BE2C (cell line): ENCODE results near the gene PLEK2.

Experiments
- DNase-seq: peaks from one replicate; pipeline ENCODE4 v3.0.0-alpha.2; 2020
- H3K27me3 ChIP-seq: fragments of 250-450 bp; sonication (Bioruptor Pico); 2 replicates; pipeline ENCODE4 v1.5.1; 2020; ENCODE audit warnings: mild to moderate bottlenecking
- H3K36me3 ChIP-seq: fragments of 250-450 bp; sonication (Bioruptor Pico); 2 replicates; pipeline ENCODE4 v1.5.1; 2020; ENCODE audit warnings: mild to moderate bottlenecking
- H3K4me1 ChIP-seq: fragments of 250-450 bp; sonication (Bioruptor Pico); 2 replicates; pipeline ENCODE4 v1.5.1; 2020
- H3K4me3 ChIP-seq: 2 replicates; pipeline ENCODE4 v1.5.1; 2011; ENCODE audit warnings: low read depth, low read length
- H3K9me3 ChIP-seq: fragments of 250-450 bp; sonication (Bioruptor Pico); 2 replicates; pipeline ENCODE4 v1.5.1; 2020
- TF ChIP-seq, protein P1 (sequence below): IDR thresholded peaks from 2 replicates; pipeline ENCODE4 v1.5.1; 2012; ENCODE audit warnings: mild to moderate bottlenecking, low read depth, low read length

The PLEK2 gene

GRCh38 chr14:67385120-67385519, 26.8 kb downstream of the PLEK2 start:
- H3K4me1 ChIP-seq: no peaks in the 10 kb centered on the region
- H3K4me3 ChIP-seq: no peak overlapping the region
- peaks cover 54% of the 10 kb centered on the region for H3K36me3 ChIP-seq
- no peaks in the 10 kb centered on the region for H3K27me3 ChIP-seq
- TF ChIP-seq, protein P1, sequence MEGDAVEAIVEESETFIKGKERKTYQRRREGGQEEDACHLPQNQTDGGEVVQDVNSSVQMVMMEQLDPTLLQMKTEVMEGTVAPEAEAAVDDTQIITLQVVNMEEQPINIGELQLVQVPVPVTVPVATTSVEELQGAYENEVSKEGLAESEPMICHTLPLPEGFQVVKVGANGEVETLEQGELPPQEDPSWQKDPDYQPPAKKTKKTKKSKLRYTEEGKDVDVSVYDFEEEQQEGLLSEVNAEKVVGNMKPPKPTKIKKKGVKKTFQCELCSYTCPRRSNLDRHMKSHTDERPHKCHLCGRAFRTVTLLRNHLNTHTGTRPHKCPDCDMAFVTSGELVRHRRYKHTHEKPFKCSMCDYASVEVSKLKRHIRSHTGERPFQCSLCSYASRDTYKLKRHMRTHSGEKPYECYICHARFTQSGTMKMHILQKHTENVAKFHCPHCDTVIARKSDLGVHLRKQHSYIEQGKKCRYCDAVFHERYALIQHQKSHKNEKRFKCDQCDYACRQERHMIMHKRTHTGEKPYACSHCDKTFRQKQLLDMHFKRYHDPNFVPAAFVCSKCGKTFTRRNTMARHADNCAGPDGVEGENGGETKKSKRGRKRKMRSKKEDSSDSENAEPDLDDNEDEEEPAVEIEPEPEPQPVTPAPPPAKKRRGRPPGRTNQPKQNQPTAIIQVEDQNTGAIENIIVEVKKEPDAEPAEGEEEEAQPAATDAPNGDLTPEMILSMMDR: no peak
- no peaks in the 10 kb centered on the region for H3K9me3 ChIP-seq
- no peak for DNase-seq

DNA sequence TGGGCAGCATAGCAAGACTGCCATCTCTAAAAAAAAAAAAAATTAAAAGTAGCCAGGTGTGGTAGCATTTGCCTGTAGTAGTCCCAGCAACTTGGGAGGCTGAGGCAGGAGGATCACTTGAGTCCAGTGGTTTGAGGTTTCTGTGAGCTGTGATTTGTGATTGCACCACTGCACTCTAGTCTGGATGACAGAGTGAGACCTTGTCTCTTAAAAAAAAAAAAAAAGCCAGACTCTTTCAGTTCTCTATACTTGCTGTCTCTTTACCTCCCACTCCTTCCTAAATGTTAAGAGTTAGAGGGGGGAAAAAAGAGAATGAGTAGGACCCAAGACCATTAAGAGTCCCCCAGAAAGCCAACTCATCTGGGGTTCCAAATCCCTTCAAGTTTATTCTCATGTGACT, 34.0 kb downstream of the PLEK2 start:
- Histone ChIP-seq H3K9me3 (no peaks in the 10 kb centered on the region), H3K27me3 (no peaks in the 10 kb centered on the region), H3K36me3 (peaks cover 84% of the 10 kb centered on the region), H3K4me1 (no peaks in the 10 kb centered on the region), H3K4me3 (no peak overlapping the region)
- DNase-seq: no peak
- TF ChIP-seq, protein P1: no peak

DNA sequence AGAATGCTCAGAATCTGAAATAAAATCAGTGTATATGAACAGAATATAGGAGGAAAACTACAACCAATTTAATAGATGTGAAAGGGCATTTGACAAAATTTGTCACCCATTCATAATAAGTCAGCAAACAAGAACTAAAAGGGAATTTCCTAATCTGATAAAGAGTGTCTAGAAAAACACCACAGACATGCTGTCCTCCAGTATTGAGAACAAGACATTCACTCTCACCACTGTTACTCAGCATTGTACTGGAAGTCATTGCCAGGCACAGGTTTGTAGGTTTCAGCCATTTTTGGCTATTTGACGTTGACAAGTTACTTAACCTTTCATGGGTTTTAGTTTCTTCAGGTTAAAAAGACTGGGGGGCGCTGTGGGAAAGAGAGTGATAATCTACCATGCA, 38.6 kb downstream of the PLEK2 start:
- no peak for DNase-seq
- TF ChIP-seq, protein P1: no peak
- Histone ChIP-seq H3K9me3 (no peaks in the 10 kb centered on the region), H3K4me1 (no peaks in the 10 kb centered on the region), H3K36me3 (peaks cover 94% of the 10 kb centered on the region), H3K4me3 (no peak overlapping the region), H3K27me3 (no peaks in the 10 kb centered on the region)

DNA sequence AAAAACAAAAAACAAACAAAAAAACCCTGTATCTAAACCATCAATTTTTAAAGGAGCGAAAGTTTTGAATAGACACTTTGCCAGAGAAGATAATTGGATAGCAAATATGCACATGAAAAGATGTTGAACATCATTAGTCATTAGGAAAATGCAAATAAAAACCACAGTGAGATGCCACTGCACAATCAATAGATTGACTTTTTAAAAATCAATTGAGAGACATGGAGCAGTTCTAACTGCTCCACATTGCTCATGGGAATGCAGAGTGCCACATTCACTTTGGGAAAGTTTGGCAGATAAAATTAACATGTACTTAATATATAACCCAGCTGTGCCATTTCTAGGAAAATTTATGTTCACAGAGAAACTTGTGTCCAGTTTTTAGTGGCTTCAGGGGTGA, 39.1 kb downstream of the PLEK2 start:
- DNase-seq: no peak

DNA sequence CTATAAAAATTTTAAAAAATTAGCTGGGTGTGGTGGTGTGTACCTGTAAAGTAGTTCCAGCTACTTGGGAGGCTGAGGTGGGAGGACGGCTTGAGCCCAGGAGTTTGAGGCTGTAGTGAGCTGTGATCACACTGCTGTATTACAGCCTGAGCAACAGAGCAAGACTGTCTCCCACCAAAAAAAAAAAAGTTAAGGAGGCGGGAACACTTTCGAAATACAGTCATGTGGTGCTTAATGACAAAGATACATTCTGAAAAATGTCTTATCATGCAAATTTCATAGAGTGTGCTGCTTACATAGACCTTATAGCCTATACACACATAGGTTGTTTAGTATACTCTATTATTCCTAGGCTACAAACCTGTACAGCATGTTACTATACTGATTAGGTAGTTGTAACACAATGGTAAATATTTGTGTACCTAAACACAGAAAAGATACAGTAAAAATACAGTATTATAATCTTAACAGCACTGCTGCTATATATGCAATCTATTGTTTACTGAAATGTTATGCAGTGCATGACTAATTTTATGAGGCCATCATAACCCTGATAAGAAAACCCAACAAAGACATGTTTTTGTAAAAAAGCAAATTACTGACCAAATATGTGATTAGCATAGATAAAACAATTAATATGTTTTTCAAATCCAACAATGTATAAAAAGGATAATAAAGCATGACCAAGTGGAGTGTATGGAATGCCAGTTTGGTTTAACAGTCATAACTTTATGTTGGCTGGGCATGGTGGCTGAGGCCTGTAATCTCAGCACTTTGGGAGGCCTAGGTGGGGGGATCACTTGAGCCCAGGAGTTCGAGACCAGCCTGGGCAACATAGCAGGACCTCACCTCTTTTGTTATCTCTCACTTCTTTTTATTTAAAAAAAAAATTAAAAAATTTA, 40.5 kb downstream of the PLEK2 start:
- no peak overlapping the region for H3K4me3 ChIP-seq
- H3K36me3 ChIP-seq: peaks cover 96% of the 10 kb centered on the region
- no peaks in the 10 kb centered on the region for H3K4me1 ChIP-seq
- TF ChIP-seq, protein P1: no peak
- no peaks in the 10 kb centered on the region for H3K27me3 ChIP-seq
- no peaks in the 10 kb centered on the region for H3K9me3 ChIP-seq
- no peak for DNase-seq

More for the DNA sequence above, 39.1 kb downstream of the PLEK2 start:
- Histone ChIP-seq H3K36me3 (peaks cover 96% of the 10 kb centered on the region), H3K27me3 (no peaks in the 10 kb centered on the region), H3K4me3 (no peak overlapping the region), H3K4me1 (no peaks in the 10 kb centered on the region), H3K9me3 (no peaks in the 10 kb centered on the region)
- TF ChIP-seq, protein P1: no peak

- Histone ChIP-seq H3K4me3 (no peak overlapping the region), H3K9me3 (no peaks in the 10 kb centered on the region), H3K36me3 (peaks cover 96% of the 10 kb centered on the region), H3K4me1 (no peaks in the 10 kb centered on the region), H3K27me3 (no peaks in the 10 kb centered on the region)
- no peak for DNase-seq
- TF ChIP-seq, protein P1: no peak
Observed at GRCh38 chr14:67370830-67371229, 41.1 kb downstream of the PLEK2 start.
